Type B pancreatic cell (in vitro differentiated cells): ENCODE measurements around the gene SPNS2. TPM values are rescaled to one million over a fixed set of nuclear protein-coding genes. Genes with fewer than 3 reads are reported as not detected.

ENCODE experiments used
- DNase-seq: peaks from one replicate; pipeline ENCODE4 v3.0.0; 2021; ENCODE audit warnings: mixed read lengths; ENCODE audit not compliant: unreplicated experiment; ENCODE audit errors: extremely low spot score
- H3K27ac Mint-ChIP-seq: 2 replicates; pipeline ENCODE4 v1.8.0; 2021; ENCODE audit warnings: mild to moderate bottlenecking, mixed read lengths
- H3K27me3 Mint-ChIP-seq: 2 replicates; pipeline ENCODE4 v1.8.0; 2021; ENCODE audit warnings: mixed read lengths
- H3K36me3 Mint-ChIP-seq: 2 replicates; pipeline ENCODE4 v1.8.0; 2021; ENCODE audit warnings: mixed read lengths
- H3K4me1 Mint-ChIP-seq: one replicate; pipeline ENCODE4 v1.8.0; 2021; ENCODE audit warnings: mixed read lengths; ENCODE audit not compliant: unreplicated experiment
- H3K4me3 Mint-ChIP-seq: 2 replicates; pipeline ENCODE4 v1.8.0; 2021; ENCODE audit warnings: mild to moderate bottlenecking, mixed read lengths
- H3K9me3 Mint-ChIP-seq: 2 replicates; pipeline ENCODE4 v1.8.0; 2021; ENCODE audit warnings: mixed read lengths
- CTCF ChIP-seq: fragments of 200-600 bp; sonication (generic); conservative IDR thresholded peaks from 2 replicates; pipeline ENCODE4 v1.5.0; 2021; ENCODE audit warnings: antibody characterized with exemption, mild to moderate bottlenecking
- long read RNA-seq: library from polyadenylated mRNA; unstranded; transcript quantifications from one replicate; pipeline ENCODE4 v2.0.0, GENCODE V29; 2020
- total RNA-seq: library from RNA; stranded (reverse); gene quantifications from 2 replicates; pipeline ENCODE4 v1.2.1, GENCODE V29; 2021; ENCODE audit warnings: low replicate concordance

Gene SPNS2
- total RNA-seq = 16.1 and 36.7 TPM in 2 replicates
- long read RNA-seq, partial matches to known transcripts = 1 of 2 reads
- long read RNA-seq, other reads (novel, unspliced or antisense) = 0 of 2 reads

DNA sequence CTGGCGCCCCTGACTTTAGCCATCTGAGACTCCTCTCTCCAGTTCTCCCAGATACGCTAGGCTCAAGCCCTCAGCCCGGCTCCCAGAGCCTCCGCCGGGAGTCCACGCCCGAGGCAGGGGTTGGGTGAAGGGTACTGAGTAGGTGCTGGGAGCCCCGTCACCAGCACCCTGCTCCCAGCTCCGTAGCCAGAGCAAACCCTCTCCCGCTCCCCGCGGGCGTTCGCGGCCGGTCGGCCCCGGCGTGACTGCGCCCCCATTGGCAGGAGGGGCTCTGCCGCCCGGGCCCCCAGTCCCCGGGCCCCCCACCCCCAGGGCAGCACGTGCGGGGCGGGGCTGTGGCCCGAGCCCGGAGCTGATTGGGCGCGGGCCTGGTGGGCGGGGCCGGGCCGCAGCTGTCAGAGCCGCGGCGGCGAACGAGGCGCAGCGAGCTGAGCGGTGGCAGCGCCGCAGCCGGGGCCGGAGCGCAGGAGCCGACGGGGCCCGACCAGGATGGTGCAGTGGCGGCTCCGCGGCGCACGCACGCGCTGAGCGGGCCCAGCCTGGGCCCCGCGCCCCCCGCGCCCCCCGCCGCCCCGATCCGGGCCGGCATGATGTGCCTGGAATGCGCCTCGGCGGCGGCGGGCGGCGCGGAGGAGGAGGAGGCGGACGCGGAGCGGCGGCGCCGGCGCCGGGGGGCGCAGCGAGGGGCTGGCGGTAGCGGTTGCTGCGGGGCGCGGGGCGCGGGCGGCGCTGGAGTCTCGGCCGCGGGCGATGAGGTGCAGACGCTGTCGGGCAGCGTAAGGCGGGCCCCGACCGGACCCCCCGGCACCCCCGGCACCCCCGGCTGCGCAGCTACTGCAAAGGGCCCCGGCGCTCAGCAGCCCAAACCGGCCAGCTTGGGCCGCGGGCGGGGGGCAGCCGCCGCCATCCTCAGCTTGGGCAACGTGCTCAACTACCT lies at the start of gene SPNS2:
Gene SPNS2, plus strand, starts transcription at position 421 of the 937 bp plus-strand sequence. Its CDS starts 167 bp downstream, at position 588.
- Mint-ChIP-seq H3K4me3 (peak within 1 kb of the TSS; percentile 91), H3K9me3 (no peaks in the 10 kb centered on the region), H3K4me1 (peaks cover 12% of the 10 kb centered on the region), H3K27me3 (peaks cover 56% of the 10 kb centered on the region), H3K27ac (peak within 1 kb of the TSS; percentile 58), H3K36me3 (no peaks in the 10 kb centered on the region)
- no peak for TF ChIP-seq CTCF
- no peak for DNase-seq

- Mint-ChIP-seq H3K4me3 (no peak overlapping the region), H3K4me1 (no peaks in the 10 kb centered on the region), H3K36me3 (no peaks in the 10 kb centered on the region), H3K27ac (no peak overlapping the region), H3K27me3 (peaks cover 6% of the 10 kb centered on the region), H3K9me3 (no peaks in the 10 kb centered on the region)
- no peak for TF ChIP-seq CTCF
- DNase-seq = no peak
Observed at GRCh38 chr17:4449736-4450135, 48.9 kb upstream of the SPNS2 start.

- H3K4me3 Mint-ChIP-seq = no peak overlapping the region
- no peaks in the 10 kb centered on the region for H3K36me3 Mint-ChIP-seq
- no peak for TF ChIP-seq CTCF
- no peak for DNase-seq
- no peak overlapping the region for H3K27ac Mint-ChIP-seq
- peaks cover 6% of the 10 kb centered on the region for H3K27me3 Mint-ChIP-seq
- H3K9me3 Mint-ChIP-seq = no peaks in the 10 kb centered on the region
- H3K4me1 Mint-ChIP-seq = no peaks in the 10 kb centered on the region
Observed at GRCh38 chr17:4450710-4451316, 47.9 kb upstream of the SPNS2 start.

- Mint-ChIP-seq H3K4me3 (no peak overlapping the region), H3K27me3 (peaks cover 6% of the 10 kb centered on the region), H3K4me1 (no peaks in the 10 kb centered on the region), H3K9me3 (no peaks in the 10 kb centered on the region), H3K27ac (no peak overlapping the region), H3K36me3 (no peaks in the 10 kb centered on the region)
- TF ChIP-seq CTCF = no peak
- no peak for DNase-seq
Observed at GRCh38 chr17:4453812-4454591, 44.7 kb upstream of the SPNS2 start.

GRCh38 chr17:4460661-4461060 lies 38.0 kb upstream of the SPNS2 start:
- Mint-ChIP-seq H3K27ac (no peak overlapping the region), H3K4me1 (no peaks in the 10 kb centered on the region), H3K9me3 (peaks cover 10% of the 10 kb centered on the region), H3K36me3 (no peaks in the 10 kb centered on the region), H3K4me3 (no peak overlapping the region), H3K27me3 (peaks cover 3% of the 10 kb centered on the region)
- no peak for DNase-seq
- TF ChIP-seq CTCF = no peak
